ACC112 (cell line): Measurements from ENCODE around the gene NEUROD2.
"Not testable (repeated sequence)": the region's sequence is repeated elsewhere in the genome, so short reads cannot be mapped to it uniquely, and the experiment has no call there.

ENCODE experiments used
- H2AFZ ChIP-seq: fragments of 200-600 bp; sonication (generic); one replicate; pipeline ENCODE4 v1.6.0; 2017; ENCODE audit warnings: antibody characterized with exemption, low read length; ENCODE audit not compliant: unreplicated experiment
- H3K27ac ChIP-seq: fragments of 200-600 bp; sonication (generic); 2 replicates; pipeline ENCODE4 v1.5.1; 2014; ENCODE audit warnings: low read depth, mild to moderate bottlenecking, antibody characterized with exemption, low read length, moderate library complexity
- H3K27me3 ChIP-seq: fragments of 200-600 bp; sonication (generic); 2 replicates; pipeline ENCODE4 v1.6.1; 2014; ENCODE audit warnings: mild to moderate bottlenecking, antibody characterized with exemption, low read length, moderate library complexity, mixed read lengths; ENCODE audit not compliant: insufficient read depth
- H3K36me3 ChIP-seq: fragments of 200-600 bp; sonication (generic); 2 replicates; pipeline ENCODE4 v1.6.1; 2016; ENCODE audit warnings: mild to moderate bottlenecking, antibody characterized with exemption, low read length, moderate library complexity, mixed read lengths; ENCODE audit not compliant: insufficient read depth
- H3K4me1 ChIP-seq: fragments of 200-600 bp; sonication (generic); one replicate; pipeline ENCODE4 v1.6.1; 2016; ENCODE audit warnings: low read length, mixed read lengths; ENCODE audit not compliant: insufficient read depth, unreplicated experiment, control insufficient read depth
- H3K4me3 ChIP-seq: fragments of 200-600 bp; sonication (generic); 2 replicates; pipeline ENCODE4 v1.5.1; 2014; ENCODE audit warnings: mild to moderate bottlenecking, low read depth, low read length
- H3K79me2 ChIP-seq: fragments of 200-600 bp; sonication (generic); one replicate; pipeline ENCODE4 v1.6.0; 2016; ENCODE audit warnings: low read length; ENCODE audit not compliant: control insufficient read depth, unreplicated experiment, insufficient read depth

Gene NEUROD2

GRCh38 chr17:39591958-39592954 lies 15.5 kb downstream of the NEUROD2 start:
- H3K27me3 ChIP-seq, result peaks cover 69% of the 10 kb centered on the region
- no peak overlapping the region for H3K4me3 ChIP-seq

GRCh38 chr17:39590180-39590579 lies 17.5 kb downstream of the NEUROD2 start:
- not testable (repeated sequence) for H3K4me1 ChIP-seq, H3K4me3 ChIP-seq, H3K27ac ChIP-seq, H2AFZ ChIP-seq, H3K36me3 ChIP-seq, H3K79me2 ChIP-seq
- peaks cover 48% of the 10 kb centered on the region for H3K27me3 ChIP-seq

More at GRCh38 chr17:39591958-39592954, 15.5 kb downstream of the NEUROD2 start:
- Histone ChIP-seq H3K4me1 (no peaks in the 10 kb centered on the region), H3K36me3 (no peaks in the 10 kb centered on the region), H3K79me2 (no peaks in the 10 kb centered on the region), H2AFZ (no peak overlapping the region), H3K27ac (no peak overlapping the region)

- H3K4me1 ChIP-seq, result no peaks in the 10 kb centered on the region
- peaks cover 14% of the 10 kb centered on the region; the same call in 1 of the 2 replicates for H3K27me3 ChIP-seq
- H3K79me2 ChIP-seq, result no peaks in the 10 kb centered on the region
- no peak overlapping the region for H3K27ac ChIP-seq
- H2AFZ ChIP-seq, result no peak overlapping the region
- no peaks in the 10 kb centered on the region for H3K36me3 ChIP-seq
- H3K4me3 ChIP-seq, result no peak overlapping the region
Measured at GRCh38 chr17:39582658-39583057, 25.1 kb downstream of the NEUROD2 start.

- no peaks in the 10 kb centered on the region for H3K79me2 ChIP-seq
- H3K27ac ChIP-seq, result no peak overlapping the region
- no peaks in the 10 kb centered on the region for H3K4me1 ChIP-seq
- no peaks in the 10 kb centered on the region for H3K36me3 ChIP-seq
- 0 out of 2 replicates have a peak, but pooled peaks cover 12% of the 10 kb centered on the region for H3K27me3 ChIP-seq
- H2AFZ ChIP-seq, result no peak overlapping the region
- no peak overlapping the region for H3K4me3 ChIP-seq
Measured at GRCh38 chr17:39581759-39582085, 26.0 kb downstream of the NEUROD2 start.

- H3K27me3 ChIP-seq, result 0 out of 2 replicates have a peak, but pooled peaks cover 12% of the 10 kb centered on the region
Measured at GRCh38 chr17:39581071-39581758, 26.5 kb downstream of the NEUROD2 start.

GRCh38 chr17:39580082-39580468 lies 27.6 kb downstream of the NEUROD2 start:
- Histone ChIP-seq H3K4me1 (no peaks in the 10 kb centered on the region), H2AFZ (no peak overlapping the region), H3K27ac (no peak overlapping the region), H3K36me3 (no peaks in the 10 kb centered on the region), H3K79me2 (no peaks in the 10 kb centered on the region), H3K27me3 (0 out of 2 replicates have a peak, but pooled peaks cover 12% of the 10 kb centered on the region), H3K4me3 (no peak overlapping the region)

More at GRCh38 chr17:39581071-39581758, 26.5 kb downstream of the NEUROD2 start:
- Histone ChIP-seq H3K79me2 (no peaks in the 10 kb centered on the region), H3K36me3 (no peaks in the 10 kb centered on the region), H3K4me3 (no peak overlapping the region), H3K27ac (no peak overlapping the region), H2AFZ (no peak overlapping the region), H3K4me1 (no peaks in the 10 kb centered on the region)

GRCh38 chr17:39579318-39580081 lies 28.2 kb downstream of the NEUROD2 start:
- H3K27ac ChIP-seq, result no peak overlapping the region
- H3K4me3 ChIP-seq, result no peak overlapping the region
- H3K27me3 ChIP-seq, result 0 out of 2 replicates have a peak, but pooled peaks cover 12% of the 10 kb centered on the region

GRCh38 chr17:39578272-39578671 lies 29.4 kb downstream of the NEUROD2 start:
- Histone ChIP-seq H3K27ac (no peak overlapping the region), H3K4me3 (no peak overlapping the region), H3K79me2 (no peaks in the 10 kb centered on the region), H2AFZ (no peak overlapping the region), H3K36me3 (no peaks in the 10 kb centered on the region), H3K4me1 (peaks cover 4% of the 10 kb centered on the region), H3K27me3 (0 out of 2 replicates have a peak, but pooled peaks cover 12% of the 10 kb centered on the region)

More at GRCh38 chr17:39579318-39580081, 28.2 kb downstream of the NEUROD2 start:
- H3K36me3 ChIP-seq, result no peaks in the 10 kb centered on the region
- H3K4me1 ChIP-seq, result no peaks in the 10 kb centered on the region
- H2AFZ ChIP-seq, result no peak overlapping the region
- H3K79me2 ChIP-seq, result no peaks in the 10 kb centered on the region

GRCh38 chr17:39576187-39576586 lies 31.5 kb downstream of the NEUROD2 start:
- H3K4me1 ChIP-seq, result peaks cover 4% of the 10 kb centered on the region
- no peaks in the 10 kb centered on the region for H3K79me2 ChIP-seq
- H3K27me3 ChIP-seq, result 0 out of 2 replicates have a peak, but pooled peaks cover 8% of the 10 kb centered on the region
- H2AFZ ChIP-seq, result no peak overlapping the region
- no peak overlapping the region for H3K27ac ChIP-seq
- H3K36me3 ChIP-seq, result no peaks in the 10 kb centered on the region
- H3K4me3 ChIP-seq, result no peak overlapping the region
